ENCODE data around the gene TRPV3.

GRCh38 chr17:3543453-3543852 is 14.2 kb downstream of the TRPV3 start:
- TF ChIP-seq NFATC4 (CRISPR knock-in tag; IDR thresholded peaks at IDR 0.05) (no peak), ZNF396 (CRISPR knock-in tag; IDR thresholded peaks at IDR 0.05; ENCODE audit: borderline replicate concordance) (no peak), JUN (CRISPR knock-in tag; IDR thresholded peaks at IDR 0.05) (no peak), NFYB (CRISPR knock-in tag; conservative IDR thresholded peaks at IDR 0.05; ENCODE audit: low read depth) (no peak), ETV6 (CRISPR knock-in tag; IDR thresholded peaks at IDR 0.05) (no peak), ZSCAN18 (CRISPR knock-in tag; IDR thresholded peaks at IDR 0.05) (no peak), USF2 (CRISPR knock-in tag; IDR thresholded peaks at IDR 0.05) (no peak), ZNF423 (CRISPR knock-in tag; IDR thresholded peaks at IDR 0.05) (no peak)
- TF ChIP-seq, protein P1, sequence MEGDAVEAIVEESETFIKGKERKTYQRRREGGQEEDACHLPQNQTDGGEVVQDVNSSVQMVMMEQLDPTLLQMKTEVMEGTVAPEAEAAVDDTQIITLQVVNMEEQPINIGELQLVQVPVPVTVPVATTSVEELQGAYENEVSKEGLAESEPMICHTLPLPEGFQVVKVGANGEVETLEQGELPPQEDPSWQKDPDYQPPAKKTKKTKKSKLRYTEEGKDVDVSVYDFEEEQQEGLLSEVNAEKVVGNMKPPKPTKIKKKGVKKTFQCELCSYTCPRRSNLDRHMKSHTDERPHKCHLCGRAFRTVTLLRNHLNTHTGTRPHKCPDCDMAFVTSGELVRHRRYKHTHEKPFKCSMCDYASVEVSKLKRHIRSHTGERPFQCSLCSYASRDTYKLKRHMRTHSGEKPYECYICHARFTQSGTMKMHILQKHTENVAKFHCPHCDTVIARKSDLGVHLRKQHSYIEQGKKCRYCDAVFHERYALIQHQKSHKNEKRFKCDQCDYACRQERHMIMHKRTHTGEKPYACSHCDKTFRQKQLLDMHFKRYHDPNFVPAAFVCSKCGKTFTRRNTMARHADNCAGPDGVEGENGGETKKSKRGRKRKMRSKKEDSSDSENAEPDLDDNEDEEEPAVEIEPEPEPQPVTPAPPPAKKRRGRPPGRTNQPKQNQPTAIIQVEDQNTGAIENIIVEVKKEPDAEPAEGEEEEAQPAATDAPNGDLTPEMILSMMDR (IDR thresholded peaks at IDR 0.05) = no peak
